ENCODE measurements around the gene AQP7.

Gene AQP7

GRCh38 chr9:33354651-33355211 lies 47.6 kb downstream of the AQP7 start:
- no peak overlapping the region for H3K27ac ChIP-seq (ENCODE audit: low read length)
- no peaks in the 10 kb centered on the region for H3K9me3 ChIP-seq (ENCODE audit: control insufficient read depth, low read depth, low read length)
- H3K27me3 ChIP-seq (ENCODE audit: control insufficient read depth, insufficient read depth, low read length), result no peaks in the 10 kb centered on the region
- H3K9ac ChIP-seq (ENCODE audit: low read length), result no peak overlapping the region
- no peak overlapping the region for H3K4me3 ChIP-seq (ENCODE audit: low read length)
- no peaks in the 10 kb centered on the region for H3K4me1 ChIP-seq (ENCODE audit: control insufficient read depth, low read depth, low read length)
- H3K36me3 ChIP-seq (ENCODE audit: control insufficient read depth, low read depth, low read length), result peaks cover 3% of the 10 kb centered on the region

GRCh38 chr9:33351547-33351946 lies 50.8 kb downstream of the AQP7 start:
- H3K9me3 ChIP-seq (ENCODE audit: control insufficient read depth, low read depth, low read length), result no peaks in the 10 kb centered on the region
- no peak overlapping the region for H3K27ac ChIP-seq (ENCODE audit: low read length)
- no peak overlapping the region for H3K9ac ChIP-seq (ENCODE audit: low read length)
- H3K4me1 ChIP-seq (ENCODE audit: control insufficient read depth, low read depth, low read length), result peaks cover 3% of the 10 kb centered on the region
- no peak overlapping the region for H3K4me3 ChIP-seq (ENCODE audit: low read length)
- H3K27me3 ChIP-seq (ENCODE audit: control insufficient read depth, insufficient read depth, low read length), result no peaks in the 10 kb centered on the region
- peaks cover 25% of the 10 kb centered on the region for H3K36me3 ChIP-seq (ENCODE audit: control insufficient read depth, low read depth, low read length)

GRCh38 chr9:33350310-33350709 lies 52.1 kb downstream of the AQP7 start:
- H3K27me3 ChIP-seq (ENCODE audit: control insufficient read depth, insufficient read depth, low read length), result no peaks in the 10 kb centered on the region
- H3K27ac ChIP-seq (ENCODE audit: low read length), result no peak overlapping the region
- peaks cover 3% of the 10 kb centered on the region for H3K4me1 ChIP-seq (ENCODE audit: control insufficient read depth, low read depth, low read length)
- no peak overlapping the region for H3K4me3 ChIP-seq (ENCODE audit: low read length)
- peaks cover 33% of the 10 kb centered on the region for H3K36me3 ChIP-seq (ENCODE audit: control insufficient read depth, low read depth, low read length)
- H3K9ac ChIP-seq (ENCODE audit: low read length), result no peak overlapping the region
- no peaks in the 10 kb centered on the region for H3K9me3 ChIP-seq (ENCODE audit: control insufficient read depth, low read depth, low read length)

- Histone ChIP-seq H3K4me1 (ENCODE audit: control insufficient read depth, low read depth, low read length) (peaks cover 3% of the 10 kb centered on the region), H3K36me3 (ENCODE audit: control insufficient read depth, low read depth, low read length) (peaks cover 30% of the 10 kb centered on the region), H3K27ac (ENCODE audit: low read length) (no peak overlapping the region), H3K9me3 (ENCODE audit: control insufficient read depth, low read depth, low read length) (no peaks in the 10 kb centered on the region), H3K9ac (ENCODE audit: low read length) (no peak overlapping the region), H3K27me3 (ENCODE audit: control insufficient read depth, insufficient read depth, low read length) (no peaks in the 10 kb centered on the region), H3K4me3 (ENCODE audit: low read length) (no peak overlapping the region)
Measured at GRCh38 chr9:33349743-33350142, 52.6 kb downstream of the AQP7 start.

- no peak overlapping the region for H3K4me3 ChIP-seq (ENCODE audit: low read length)
- peaks cover 3% of the 10 kb centered on the region for H3K4me1 ChIP-seq (ENCODE audit: control insufficient read depth, low read depth, low read length)
- peaks cover 35% of the 10 kb centered on the region for H3K36me3 ChIP-seq (ENCODE audit: control insufficient read depth, low read depth, low read length)
- H3K9ac ChIP-seq (ENCODE audit: low read length), result no peak overlapping the region
- H3K27me3 ChIP-seq (ENCODE audit: control insufficient read depth, insufficient read depth, low read length), result no peaks in the 10 kb centered on the region
- H3K27ac ChIP-seq (ENCODE audit: low read length), result no peak overlapping the region
- no peaks in the 10 kb centered on the region for H3K9me3 ChIP-seq (ENCODE audit: control insufficient read depth, low read depth, low read length)
Measured at GRCh38 chr9:33348998-33349397, 53.4 kb downstream of the AQP7 start.

GRCh38 chr9:33346564-33346963 lies 55.8 kb downstream of the AQP7 start:
- Histone ChIP-seq H3K4me3 (ENCODE audit: low read length) (no peak overlapping the region), H3K27ac (ENCODE audit: low read length) (no peak overlapping the region), H3K4me1 (ENCODE audit: control insufficient read depth, low read depth, low read length) (peaks cover 3% of the 10 kb centered on the region), H3K27me3 (ENCODE audit: control insufficient read depth, insufficient read depth, low read length) (no peaks in the 10 kb centered on the region), H3K9ac (ENCODE audit: low read length) (no peak overlapping the region), H3K36me3 (ENCODE audit: control insufficient read depth, low read depth, low read length) (peaks cover 44% of the 10 kb centered on the region), H3K9me3 (ENCODE audit: control insufficient read depth, low read depth, low read length) (no peaks in the 10 kb centered on the region)

- Histone ChIP-seq H3K4me3 (ENCODE audit: low read length) (no peak overlapping the region), H3K9ac (ENCODE audit: low read length) (no peak overlapping the region), H3K9me3 (ENCODE audit: control insufficient read depth, low read depth, low read length) (peaks cover 13% of the 10 kb centered on the region), H3K4me1 (ENCODE audit: control insufficient read depth, low read depth, low read length) (peaks cover 3% of the 10 kb centered on the region), H3K27ac (ENCODE audit: low read length) (no peak overlapping the region), H3K27me3 (ENCODE audit: control insufficient read depth, insufficient read depth, low read length) (no peaks in the 10 kb centered on the region), H3K36me3 (ENCODE audit: control insufficient read depth, low read depth, low read length) (peaks cover 60% of the 10 kb centered on the region)
Measured at GRCh38 chr9:33344145-33344544, 58.2 kb downstream of the AQP7 start.

- Histone ChIP-seq H3K9me3 (ENCODE audit: control insufficient read depth, low read depth, low read length) (peaks cover 18% of the 10 kb centered on the region), H3K4me3 (ENCODE audit: low read length) (no peak overlapping the region), H3K9ac (ENCODE audit: low read length) (no peak overlapping the region), H3K36me3 (ENCODE audit: control insufficient read depth, low read depth, low read length) (peaks cover 49% of the 10 kb centered on the region), H3K27me3 (ENCODE audit: control insufficient read depth, insufficient read depth, low read length) (no peaks in the 10 kb centered on the region), H3K4me1 (ENCODE audit: control insufficient read depth, low read depth, low read length) (no peaks in the 10 kb centered on the region), H3K27ac (ENCODE audit: low read length) (no peak overlapping the region)
Measured at GRCh38 chr9:33341182-33341581, 61.2 kb downstream of the AQP7 start.

GRCh38 chr9:33340186-33340585 lies 62.2 kb downstream of the AQP7 start:
- Histone ChIP-seq H3K4me1 (ENCODE audit: control insufficient read depth, low read depth, low read length) (no peaks in the 10 kb centered on the region), H3K4me3 (ENCODE audit: low read length) (no peak overlapping the region), H3K9me3 (ENCODE audit: control insufficient read depth, low read depth, low read length) (peaks cover 18% of the 10 kb centered on the region), H3K36me3 (ENCODE audit: control insufficient read depth, low read depth, low read length) (peaks cover 43% of the 10 kb centered on the region), H3K27ac (ENCODE audit: low read length) (no peak overlapping the region), H3K27me3 (ENCODE audit: control insufficient read depth, insufficient read depth, low read length) (no peaks in the 10 kb centered on the region), H3K9ac (ENCODE audit: low read length) (no peak overlapping the region)

Measured in iPS-18a (cell line).